ENCODE data around the gene JADE1.
A peak's percentile ranks its signal among the peaks of the same experiment; 100 is the strongest.

The JADE1 gene

GRCh38 chr4:128803783-128804182 lies 5.7 kb upstream of the JADE1 start:
- peak; percentile 59 for FAIRE-seq
- no peak for DNase-seq (ENCODE audit: extremely low spot score, insufficient read length, low read depth)

GRCh38 chr4:128810331-128810870 lies 901 bp downstream of the JADE1 start:
- DNase-seq (ENCODE audit: extremely low spot score, insufficient read length, low read depth) (no peak), FAIRE-seq (no peak)

GRCh38 chr4:128810871-128811570 lies 1.5 kb downstream of the JADE1 start:
- FAIRE-seq (peak; percentile 84), DNase-seq (ENCODE audit: extremely low spot score, insufficient read length, low read depth) (no peak)

- FAIRE-seq (peak; percentile 85), DNase-seq (ENCODE audit: extremely low spot score, insufficient read length, low read depth) (peak; percentile 56)
These were observed 2.3 kb downstream of the JADE1 start for GRCh38 chr4:128811571-128812441.

GRCh38 chr4:128812442-128813235 lies 3.1 kb downstream of the JADE1 start:
- DNase-seq (ENCODE audit: extremely low spot score, insufficient read length, low read depth) (no peak), FAIRE-seq (peak; percentile 66)

GRCh38 chr4:128813965-128814364 lies 4.5 kb downstream of the JADE1 start:
- FAIRE-seq (no peak), DNase-seq (ENCODE audit: extremely low spot score, insufficient read length, low read depth) (no peak)

- no peak for DNase-seq (ENCODE audit: extremely low spot score, insufficient read length, low read depth)
- no peak for FAIRE-seq
These were observed 8.9 kb downstream of the JADE1 start for GRCh38 chr4:128818442-128818841.

GRCh38 chr4:128819082-128819742 lies 9.7 kb downstream of the JADE1 start:
- FAIRE-seq (no peak), DNase-seq (ENCODE audit: extremely low spot score, insufficient read length, low read depth) (no peak)

GRCh38 chr4:128820671-128821070 lies 11.2 kb downstream of the JADE1 start:
- DNase-seq (ENCODE audit: extremely low spot score, insufficient read length, low read depth): no peak
- no peak for FAIRE-seq

- DNase-seq (ENCODE audit: extremely low spot score, insufficient read length, low read depth) (no peak), FAIRE-seq (no peak)
These were observed 11.7 kb downstream of the JADE1 start for GRCh38 chr4:128821151-128821550.

GRCh38 chr4:128823025-128823661 lies 13.6 kb downstream of the JADE1 start:
- DNase-seq (ENCODE audit: extremely low spot score, insufficient read length, low read depth): no peak
- FAIRE-seq: no peak

GRCh38 chr4:128825226-128825625 lies 15.7 kb downstream of the JADE1 start:
- no peak for FAIRE-seq
- no peak for DNase-seq (ENCODE audit: extremely low spot score, insufficient read length, low read depth)

GRCh38 chr4:128827296-128827695 lies 17.8 kb downstream of the JADE1 start:
- FAIRE-seq (no peak), DNase-seq (ENCODE audit: extremely low spot score, insufficient read length, low read depth) (no peak)

GRCh38 chr4:128830906-128831503 lies 21.5 kb downstream of the JADE1 start:
- DNase-seq (ENCODE audit: extremely low spot score, insufficient read length, low read depth): no peak
- no peak for FAIRE-seq

GRCh38 chr4:128831531-128832242 lies 22.2 kb downstream of the JADE1 start:
- FAIRE-seq (peak; percentile 56), DNase-seq (ENCODE audit: extremely low spot score, insufficient read length, low read depth) (no peak)

- FAIRE-seq (no peak), DNase-seq (ENCODE audit: extremely low spot score, insufficient read length, low read depth) (no peak)
These were observed 22.7 kb downstream of the JADE1 start for GRCh38 chr4:128832243-128832625.

GRCh38 chr4:128835498-128836222 lies 26.2 kb downstream of the JADE1 start:
- FAIRE-seq: no peak
- DNase-seq (ENCODE audit: extremely low spot score, insufficient read length, low read depth): no peak

- no peak for DNase-seq (ENCODE audit: extremely low spot score, insufficient read length, low read depth)
These were observed 27.7 kb downstream of the JADE1 start for GRCh38 chr4:128837198-128837597.

More at GRCh38 chr4:128837198-128837597, 27.7 kb downstream of the JADE1 start:
- no peak for FAIRE-seq
